Effector memory CD8-positive, alpha-beta T cell (primary cell): ENCODE results near the gene CA7.
A peak's percentile ranks its signal among the peaks of the same experiment; 100 is the strongest.
"Not testable (repeated sequence)": the region's sequence is repeated elsewhere in the genome, so short reads cannot be mapped to it uniquely, and the experiment has no call there.

Source experiments
- ATAC-seq: fragments of 150-1000 bp; cut with Tn5 transposase; replicated peaks from 2 replicates; pipeline ENCODE4 v1.10.0; 2021; ENCODE audit warnings: mild to moderate bottlenecking, moderate library complexity
- DNase-seq, 3 experiments: peaks; one replicate each; pipeline ENCODE4 v3.0.0; 2021
- H3K27ac Mint-ChIP-seq, 2 donors: one replicate each; pipeline ENCODE4 v1.8.0; 2022; ENCODE audit warnings: mild to moderate bottlenecking in 2 of 2, mixed read lengths in 2 of 2, moderate library complexity in 2 of 2
- H3K27me3 Mint-ChIP-seq, 2 donors: one replicate each; pipeline ENCODE4 v1.8.0; 2022; ENCODE audit warnings: mixed read lengths in 2 of 2
- H3K36me3 Mint-ChIP-seq: one replicate; pipeline ENCODE4 v1.8.0; 2022; ENCODE audit warnings: mild to moderate bottlenecking, moderate library complexity, mixed read lengths; ENCODE audit not compliant: insufficient read depth
- H3K4me1 Mint-ChIP-seq, 2 donors: one replicate each; pipeline ENCODE4 v1.8.0; 2022; ENCODE audit warnings: low read depth in 2 of 2, mixed read lengths in 2 of 2
- H3K4me3 Mint-ChIP-seq, 2 donors: one replicate each; pipeline ENCODE4 v1.8.0; 2022; ENCODE audit warnings: mild to moderate bottlenecking in 2 of 2, mixed read lengths in 2 of 2, moderate library complexity in 2 of 2
- H3K9me3 Mint-ChIP-seq, 2 donors: one replicate each; pipeline ENCODE4 v1.8.0; 2022; ENCODE audit warnings: mixed read lengths in 2 of 2

The CA7 gene

GRCh38 chr16:66886321-66886720 lies 42.1 kb downstream of the CA7 start:
- H3K4me3 Mint-ChIP-seq = no peak overlapping the region
- peaks cover 57% of the 10 kb centered on the region for H3K36me3 Mint-ChIP-seq
- no peaks in the 10 kb centered on the region for H3K9me3 Mint-ChIP-seq
- no peaks in the 10 kb centered on the region for H3K27me3 Mint-ChIP-seq
- H3K4me1 Mint-ChIP-seq = peaks cover 13 to 19% of the 10 kb centered on the region in 2 donors
- no peak for DNase-seq
- H3K27ac Mint-ChIP-seq = no peak overlapping the region
- ATAC-seq = no peak

- ATAC-seq = no peak
- H3K4me3 Mint-ChIP-seq = no peak overlapping the region
- no peak overlapping the region for H3K27ac Mint-ChIP-seq
- no peak for DNase-seq
- H3K9me3 Mint-ChIP-seq = no peaks in the 10 kb centered on the region
- peaks cover 59% of the 10 kb centered on the region for H3K36me3 Mint-ChIP-seq
- H3K27me3 Mint-ChIP-seq = no peaks in the 10 kb centered on the region
- peaks cover 13 to 14% of the 10 kb centered on the region in 2 donors for H3K4me1 Mint-ChIP-seq
These were observed 42.7 kb downstream of the CA7 start for GRCh38 chr16:66886914-66887313.

DNA sequence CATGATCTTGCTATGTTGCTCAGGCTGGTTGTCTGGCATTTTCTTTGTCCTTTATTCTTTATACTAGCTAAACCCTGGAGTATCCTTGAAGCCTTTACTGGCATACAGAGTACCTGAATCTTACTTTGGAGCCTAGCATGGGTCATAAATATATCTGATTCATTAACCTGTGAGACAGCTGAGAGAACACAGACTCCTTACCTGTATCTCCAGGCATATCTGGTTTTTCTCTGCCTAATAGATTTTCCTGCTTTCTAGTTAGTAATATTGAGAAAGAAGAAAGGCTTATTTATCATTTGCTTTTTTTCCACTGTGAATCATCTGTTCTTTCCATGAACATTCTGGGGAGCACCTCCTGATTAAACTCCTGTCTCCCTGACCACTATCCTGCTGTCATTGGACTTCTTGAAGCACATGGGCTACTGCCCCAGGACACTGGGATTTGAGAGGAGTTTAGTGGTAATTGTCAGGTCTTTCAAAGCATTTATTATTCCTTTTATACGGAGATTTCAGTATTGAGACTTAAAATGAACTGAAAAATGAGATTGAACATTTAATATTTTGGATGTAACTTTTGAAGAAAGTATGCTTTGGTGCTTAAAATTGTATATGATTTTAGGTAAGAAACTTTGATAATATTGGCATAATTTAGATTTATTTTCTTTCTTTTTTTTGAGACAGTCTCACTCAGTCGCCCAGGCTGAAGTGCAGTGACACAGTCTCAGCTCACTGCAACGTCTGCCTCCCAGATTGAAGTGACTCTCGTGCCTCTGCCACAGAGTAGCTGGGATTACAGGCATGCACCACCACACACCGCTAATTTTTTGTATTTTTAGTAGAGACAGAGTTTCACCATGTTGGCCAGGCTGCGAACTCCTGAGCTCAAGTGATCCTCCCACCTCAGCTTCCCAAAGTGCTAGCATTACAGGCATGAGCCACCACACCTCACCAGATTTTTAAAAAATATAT lies 44.7 kb downstream of the CA7 start:
- peaks cover 50% of the 10 kb centered on the region for H3K36me3 Mint-ChIP-seq
- no peak for DNase-seq
- peaks cover 12 to 13% of the 10 kb centered on the region in 2 donors for H3K4me1 Mint-ChIP-seq
- peak overlapping the region; percentile 20 to 66 for H3K27ac Mint-ChIP-seq
- H3K27me3 Mint-ChIP-seq = no peaks in the 10 kb centered on the region
- no peak overlapping the region for H3K4me3 Mint-ChIP-seq
- ATAC-seq = no peak
- no peaks in the 10 kb centered on the region for H3K9me3 Mint-ChIP-seq

GRCh38 chr16:66889622-66890021 lies 45.4 kb downstream of the CA7 start:
- DNase-seq (no peak), ATAC-seq (no peak)
- Mint-ChIP-seq H3K27me3 (no peaks in the 10 kb centered on the region), H3K4me3 (no peak overlapping the region), H3K36me3 (peaks cover 44% of the 10 kb centered on the region), H3K4me1 (peaks cover 11 to 12% of the 10 kb centered on the region in 2 donors), H3K9me3 (no peaks in the 10 kb centered on the region), H3K27ac (peak overlapping the region in 1 of 2 donors; percentile 20)

DNA sequence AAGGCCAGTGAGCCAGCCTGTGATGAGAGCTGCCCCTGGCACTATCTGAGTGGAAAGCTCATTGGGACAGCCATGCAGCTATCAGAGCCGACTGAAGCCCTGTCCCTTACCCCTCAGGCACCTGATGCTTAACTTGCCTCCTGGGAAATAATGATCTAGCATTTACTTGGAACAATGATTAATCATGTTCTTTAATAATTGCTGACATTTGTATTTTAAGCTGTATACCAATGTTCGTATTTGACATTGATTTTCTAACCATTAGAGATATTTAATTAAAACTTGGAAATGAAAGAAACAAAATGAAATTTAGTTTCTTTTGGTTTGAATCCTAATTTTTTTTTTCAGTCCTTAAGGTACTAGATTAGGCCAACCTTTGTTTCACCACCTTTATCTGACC lies 46.6 kb downstream of the CA7 start:
- no peaks in the 10 kb centered on the region for H3K27me3 Mint-ChIP-seq
- H3K4me3 Mint-ChIP-seq = no peak overlapping the region
- no peaks in the 10 kb centered on the region for H3K9me3 Mint-ChIP-seq
- peaks cover 37% of the 10 kb centered on the region for H3K36me3 Mint-ChIP-seq
- no peak for DNase-seq
- peaks cover 7 to 12% of the 10 kb centered on the region in 2 donors for H3K4me1 Mint-ChIP-seq
- ATAC-seq = no peak
- peak overlapping the region in 1 of 2 donors; percentile 31 for H3K27ac Mint-ChIP-seq

DNA sequence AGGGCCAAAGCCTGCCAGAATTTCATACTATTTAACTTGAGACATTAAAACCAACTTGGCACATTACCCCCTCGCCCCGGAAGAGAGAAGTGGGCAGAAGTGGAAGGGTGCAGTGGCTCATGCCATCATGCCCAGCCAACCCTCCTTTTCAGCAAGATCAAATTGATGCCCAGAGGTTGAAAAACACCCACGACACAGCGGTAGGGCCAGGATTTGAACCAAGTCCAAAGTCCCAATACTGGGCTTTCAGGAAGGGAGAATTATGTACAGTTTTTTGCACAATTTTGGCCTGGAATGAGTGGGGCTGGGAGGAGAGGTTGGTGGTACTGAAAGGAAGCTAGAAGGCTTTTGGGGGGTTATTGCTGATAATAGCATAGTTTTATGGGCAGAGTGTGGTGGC lies 47.1 kb downstream of the CA7 start:
- ATAC-seq (no peak), DNase-seq (no peak)
- Mint-ChIP-seq H3K4me3 (no peak overlapping the region), H3K4me1 (peaks cover 4 to 16% of the 10 kb centered on the region in 2 donors), H3K9me3 (no peaks in the 10 kb centered on the region), H3K27ac (peak overlapping the region in 1 of 2 donors; percentile 31), H3K36me3 (peaks cover 34% of the 10 kb centered on the region), H3K27me3 (no peaks in the 10 kb centered on the region)

GRCh38 chr16:66891797-66892196 lies 47.6 kb downstream of the CA7 start:
- H3K4me3 Mint-ChIP-seq = no peak overlapping the region
- H3K4me1 Mint-ChIP-seq = peaks cover 4 to 12% of the 10 kb centered on the region in 2 donors
- no peaks in the 10 kb centered on the region for H3K9me3 Mint-ChIP-seq
- DNase-seq (no peak), ATAC-seq (no peak)
- H3K27me3 Mint-ChIP-seq = no peaks in the 10 kb centered on the region
- H3K36me3 Mint-ChIP-seq = peaks cover 32% of the 10 kb centered on the region
- peak overlapping the region in 1 of 2 donors; percentile 31 for H3K27ac Mint-ChIP-seq

DNA sequence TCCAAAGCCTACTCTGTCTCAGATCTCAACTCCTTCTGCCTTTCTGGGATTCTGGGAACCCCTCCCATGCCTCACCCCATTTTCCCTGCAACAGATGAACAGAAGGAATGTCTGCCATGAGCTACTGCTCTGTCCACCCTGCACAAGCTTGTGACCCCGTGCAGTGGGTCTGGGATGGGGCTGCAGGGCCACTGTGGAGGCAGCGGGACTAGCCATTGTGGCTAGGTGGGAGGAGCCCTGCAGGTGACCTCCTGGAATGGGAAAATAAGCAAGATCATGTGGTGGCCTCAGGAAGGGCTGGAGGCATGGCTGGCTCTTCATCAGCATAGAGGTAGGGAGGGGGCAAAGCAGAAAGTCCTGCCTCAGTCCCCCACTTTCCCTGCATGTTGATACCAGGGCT lies 49.8 kb downstream of the CA7 start:
- Mint-ChIP-seq H3K9me3 (no peaks in the 10 kb centered on the region), H3K27ac (peak overlapping the region in 1 of 2 donors; percentile 79), H3K36me3 (peaks cover 17% of the 10 kb centered on the region), H3K27me3 (no peaks in the 10 kb centered on the region), H3K4me3 (no peak overlapping the region), H3K4me1 (peaks cover 0 to 11% of the 10 kb centered on the region in 2 donors)
- DNase-seq = no peak
- ATAC-seq = no peak

DNA sequence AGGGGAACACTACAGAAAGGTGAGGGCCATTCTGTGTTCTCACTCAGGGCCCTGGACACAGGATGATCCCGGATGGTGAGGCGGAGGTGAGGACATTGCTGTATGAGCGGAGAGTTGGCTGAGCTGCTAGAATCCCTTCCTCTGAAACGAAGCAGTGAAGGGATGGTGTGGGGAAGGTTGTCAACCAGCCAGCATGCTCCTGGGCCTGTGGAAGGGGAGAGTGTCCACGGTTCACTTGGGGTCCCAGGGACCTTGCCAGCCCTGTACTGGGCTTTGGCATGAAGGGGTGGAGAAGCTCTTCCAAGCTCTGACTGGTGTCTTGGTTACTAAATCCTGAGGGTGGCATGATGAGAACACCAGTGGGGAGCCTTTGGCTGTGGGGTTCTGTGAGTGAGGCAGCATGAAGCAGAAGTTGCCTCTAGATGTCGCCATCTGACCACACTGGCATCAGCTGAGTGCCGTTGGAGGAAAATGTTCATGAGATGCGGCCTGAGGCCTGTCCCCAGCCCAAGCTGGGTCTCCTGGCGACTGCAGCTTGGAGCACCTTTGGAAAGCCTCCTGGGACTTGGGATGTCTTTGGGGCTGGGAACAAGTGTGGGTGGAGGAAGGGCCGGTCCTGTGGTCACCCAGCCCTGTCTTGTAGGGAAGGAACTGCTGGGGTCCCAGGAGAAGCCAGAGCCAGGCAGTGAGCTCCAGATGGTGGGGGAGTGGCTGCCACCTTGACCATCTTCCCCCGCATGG lies 50.9 kb downstream of the CA7 start:
- DNase-seq (peak; percentile 43 to 52 (median 46)), ATAC-seq (peak; percentile 83)
- Mint-ChIP-seq H3K27ac (peak overlapping the region; percentile 16 to 79), H3K4me3 (no peak overlapping the region), H3K36me3 (peaks cover 7% of the 10 kb centered on the region), H3K9me3 (no peaks in the 10 kb centered on the region), H3K27me3 (no peaks in the 10 kb centered on the region), H3K4me1 (peaks cover 0 to 11% of the 10 kb centered on the region in 2 donors)

DNA sequence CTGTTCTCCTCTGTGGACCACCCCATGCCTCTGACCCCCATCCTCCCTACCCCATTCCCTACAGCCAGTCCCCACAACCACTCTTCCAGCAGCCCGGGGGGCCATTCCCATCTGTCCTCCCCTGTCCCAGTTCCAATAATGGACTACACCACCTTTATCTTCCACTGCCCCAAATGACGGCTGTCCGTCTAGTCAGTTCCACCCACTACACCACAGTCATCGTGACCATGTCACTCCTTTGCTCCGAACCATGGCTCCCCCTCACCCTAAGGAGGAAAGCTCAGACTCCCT lies 51.4 kb downstream of the CA7 start:
- no peak for ATAC-seq
- no peak overlapping the region for H3K4me3 Mint-ChIP-seq
- H3K27ac Mint-ChIP-seq = peak overlapping the region in 1 of 2 donors; percentile 54
- peaks cover 0 to 11% of the 10 kb centered on the region in 2 donors for H3K4me1 Mint-ChIP-seq
- H3K36me3 Mint-ChIP-seq = peaks cover 6% of the 10 kb centered on the region
- no peaks in the 10 kb centered on the region for H3K27me3 Mint-ChIP-seq
- no peak for DNase-seq
- H3K9me3 Mint-ChIP-seq = no peaks in the 10 kb centered on the region

DNA sequence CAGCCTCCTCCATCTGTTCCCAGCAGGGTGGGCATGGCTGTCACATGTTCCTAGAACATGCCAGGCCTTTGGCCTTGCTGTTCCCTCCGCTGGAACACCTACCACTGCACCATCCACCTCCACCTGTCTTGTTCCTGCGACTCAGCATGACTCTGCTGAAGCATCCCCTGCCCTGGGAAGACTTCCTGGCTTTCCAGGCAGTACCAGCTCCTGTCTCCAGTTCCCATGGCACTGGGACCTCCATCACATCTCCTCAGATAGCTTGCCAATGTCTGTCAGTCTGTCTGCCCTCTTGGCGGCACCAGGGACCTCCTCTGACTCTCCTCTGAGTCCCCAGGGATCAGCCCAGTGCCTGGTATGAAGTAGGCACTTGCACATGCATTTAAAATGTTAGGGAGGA lies 51.8 kb downstream of the CA7 start:
- ATAC-seq (no peak), DNase-seq (no peak)
- no peaks in the 10 kb centered on the region for H3K27me3 Mint-ChIP-seq
- H3K4me1 Mint-ChIP-seq = peaks cover 0 to 11% of the 10 kb centered on the region in 2 donors
- H3K27ac Mint-ChIP-seq = peak overlapping the region in 1 of 2 donors; percentile 54
- peaks cover 5% of the 10 kb centered on the region for H3K36me3 Mint-ChIP-seq
- no peak overlapping the region for H3K4me3 Mint-ChIP-seq
- H3K9me3 Mint-ChIP-seq = no peaks in the 10 kb centered on the region

DNA sequence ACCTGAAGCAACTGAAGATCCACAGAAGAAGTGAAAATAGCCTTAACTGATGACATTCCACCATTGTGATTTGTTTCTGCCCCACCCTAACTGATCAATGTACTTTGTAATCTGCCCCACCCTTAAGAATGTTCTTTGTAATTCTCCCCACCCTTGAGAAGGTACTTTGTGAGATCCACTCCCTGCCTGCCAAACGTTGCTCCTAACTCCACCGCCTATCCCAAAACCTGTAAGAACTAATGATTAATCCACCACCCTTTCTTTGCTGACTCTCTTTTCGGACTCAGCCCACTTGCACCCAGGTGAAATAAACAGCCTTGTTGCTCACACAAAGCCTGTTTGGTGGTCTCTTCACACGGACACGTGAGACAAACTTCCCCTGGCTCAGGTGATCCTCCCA lies 52.5 kb downstream of the CA7 start:
- H3K27me3 Mint-ChIP-seq, DNase-seq, ATAC-seq, H3K9me3 Mint-ChIP-seq, H3K36me3 Mint-ChIP-seq, H3K27ac Mint-ChIP-seq, H3K4me3 Mint-ChIP-seq: not testable (repeated sequence)
- peaks cover 0 to 11% of the 10 kb centered on the region in 2 donors for H3K4me1 Mint-ChIP-seq

- Mint-ChIP-seq H3K27me3 (no peaks in the 10 kb centered on the region), H3K36me3 (no peaks in the 10 kb centered on the region), H3K4me3 (no peak overlapping the region), H3K27ac (no peak overlapping the region), H3K9me3 (no peaks in the 10 kb centered on the region), H3K4me1 (peaks cover 0 to 11% of the 10 kb centered on the region in 2 donors)
- ATAC-seq (no peak), DNase-seq (no peak)
These were observed 54.0 kb downstream of the CA7 start for GRCh38 chr16:66898207-66898606.

- Mint-ChIP-seq H3K36me3 (no peaks in the 10 kb centered on the region), H3K27ac (no peak overlapping the region), H3K9me3 (no peaks in the 10 kb centered on the region), H3K4me1 (peaks cover 0 to 11% of the 10 kb centered on the region in 2 donors), H3K27me3 (no peaks in the 10 kb centered on the region), H3K4me3 (no peak overlapping the region)
- ATAC-seq = no peak
- no peak for DNase-seq
These were observed 54.7 kb downstream of the CA7 start for GRCh38 chr16:66898933-66899309.
